Loucy (cell line): ENCODE data around the gene DYNLT4.

ENCODE experiments used
- H2AFZ ChIP-seq: fragments of 200-600 bp; sonication (generic); 2 replicates; pipeline ENCODE4 v1.6.0; 2016; ENCODE audit warnings: antibody characterized with exemption, mild to moderate bottlenecking, low read length, moderate library complexity
- H3F3A ChIP-seq: fragments of 200-600 bp; 2 replicates; pipeline ENCODE4 v1.6.0; 2016; ENCODE audit warnings: antibody characterized with exemption, low read depth, mild to moderate bottlenecking
- H3K27me3 ChIP-seq: fragments of 200-600 bp; sonication (generic); 2 replicates; pipeline ENCODE4 v1.6.1; 2014; ENCODE audit warnings: low read length, mild to moderate bottlenecking; ENCODE audit not compliant: insufficient read depth, poor library complexity, severe bottlenecking
- H3K36me3 ChIP-seq: fragments of 200-600 bp; sonication (generic); 2 replicates; pipeline ENCODE4 v1.6.1; 2016; ENCODE audit warnings: low read length; ENCODE audit not compliant: insufficient read depth
- H3K4me1 ChIP-seq: fragments of 200-600 bp; sonication (generic); 2 replicates; pipeline ENCODE4 v1.5.1; 2014; ENCODE audit warnings: low read length, mild to moderate bottlenecking; ENCODE audit not compliant: insufficient read depth, poor library complexity, severe bottlenecking
- H3K4me2 ChIP-seq: fragments of 200-600 bp; sonication (generic); 2 replicates; pipeline ENCODE4 v1.6.0; 2014; ENCODE audit warnings: antibody characterized with exemption, low read length, low read depth, mild to moderate bottlenecking; ENCODE audit not compliant: poor library complexity, severe bottlenecking
- H3K4me3 ChIP-seq: fragments of 200-600 bp; sonication (generic); 2 replicates; pipeline ENCODE4 v1.5.1; 2014; ENCODE audit warnings: low read length, mild to moderate bottlenecking, mixed read lengths; ENCODE audit not compliant: poor library complexity, severe bottlenecking
- H3K79me2 ChIP-seq: fragments of 200-600 bp; sonication (generic); 2 replicates; pipeline ENCODE4 v1.6.1; 2014; ENCODE audit warnings: low read length; ENCODE audit not compliant: insufficient read depth
- H3K9ac ChIP-seq: fragments of 200-600 bp; sonication (generic); 2 replicates; pipeline ENCODE4 v1.6.0; 2014; ENCODE audit warnings: mild to moderate bottlenecking, low read depth, low read length, moderate library complexity; ENCODE audit not compliant: poor library complexity, severe bottlenecking
- H3K9me2 ChIP-seq: fragments of 200-600 bp; sonication (generic); replicated peaks from 2 replicates; pipeline ENCODE4 v1.6.1; 2016; ENCODE audit warnings: low read depth, low read length, mixed read lengths
- H3K9me3 ChIP-seq: fragments of 200-600 bp; sonication (generic); 2 replicates; pipeline ENCODE4 v1.6.1; 2014; ENCODE audit warnings: mild to moderate bottlenecking, antibody characterized with exemption, low read length, low read depth; ENCODE audit not compliant: insufficient read depth
- H4K20me1 ChIP-seq: fragments of 200-600 bp; sonication (generic); 2 replicates; pipeline ENCODE4 v1.6.0; 2014; ENCODE audit warnings: antibody characterized with exemption, low read length, mild to moderate bottlenecking; ENCODE audit not compliant: insufficient read depth, poor library complexity, severe bottlenecking
- CTCF ChIP-seq: fragments of 200-600 bp; sonication (generic); conservative IDR thresholded peaks from 2 replicates; pipeline ENCODE4 v1.5.1; 2014; ENCODE audit warnings: mild to moderate bottlenecking, antibody characterized with exemption, low read length
- EZH2phosphoT487 ChIP-seq: fragments of 200-600 bp; IDR thresholded peaks from 2 replicates; pipeline ENCODE4 v1.6.1; 2018; ENCODE audit warnings: antibody characterized with exemption, mild to moderate bottlenecking, moderate library complexity, borderline replicate concordance

The DYNLT4 gene

GRCh38 chr1:44783697-44784093 is 23.5 kb downstream of the DYNLT4 start:
- H3K9ac ChIP-seq, result no peak overlapping the region
- H3K4me3 ChIP-seq, result no peak overlapping the region
- no peaks in the 10 kb centered on the region for H3F3A ChIP-seq

GRCh38 chr1:44780583-44781121 is 26.5 kb downstream of the DYNLT4 start:
- H3K4me1 ChIP-seq, result peaks cover 22% of the 10 kb centered on the region
- H3K9me3 ChIP-seq, result no peaks in the 10 kb centered on the region
- H3K4me3 ChIP-seq, result no peak overlapping the region
- no peak overlapping the region for H3K4me2 ChIP-seq
- no peak overlapping the region for H3K9ac ChIP-seq
- no peaks in the 10 kb centered on the region for H3K9me2 ChIP-seq
- peaks cover 7% of the 10 kb centered on the region for H3K27me3 ChIP-seq
- H4K20me1 ChIP-seq, result peaks cover 48% of the 10 kb centered on the region
- H3F3A ChIP-seq, result no peaks in the 10 kb centered on the region
- no peak overlapping the region for H2AFZ ChIP-seq
- H3K79me2 ChIP-seq, result peaks cover 51% of the 10 kb centered on the region
- peaks cover 50% of the 10 kb centered on the region for H3K36me3 ChIP-seq
- no peak for TF ChIP-seq CTCF
- no peak for TF ChIP-seq EZH2phosphoT487

More at GRCh38 chr1:44783697-44784093, 23.5 kb downstream of the DYNLT4 start:
- peaks cover 18% of the 10 kb centered on the region for H4K20me1 ChIP-seq
- peaks cover 26% of the 10 kb centered on the region for H3K36me3 ChIP-seq
- peaks cover 2% of the 10 kb centered on the region for H3K4me1 ChIP-seq
- H3K9me3 ChIP-seq, result no peaks in the 10 kb centered on the region
- H3K27me3 ChIP-seq, result no peaks in the 10 kb centered on the region
- no peaks in the 10 kb centered on the region for H3K9me2 ChIP-seq
- TF ChIP-seq CTCF (no peak), EZH2phosphoT487 (no peak)
- no peak overlapping the region for H3K4me2 ChIP-seq
- no peak overlapping the region for H2AFZ ChIP-seq
- peaks cover 20% of the 10 kb centered on the region for H3K79me2 ChIP-seq

- H3K9me2 ChIP-seq, result no peaks in the 10 kb centered on the region
- peak overlapping the region; percentile 98 for H3K4me3 ChIP-seq
- peak overlapping the region; percentile 98 for H3K4me2 ChIP-seq
- H4K20me1 ChIP-seq, result peaks cover 48% of the 10 kb centered on the region
- H3K9me3 ChIP-seq, result no peaks in the 10 kb centered on the region
- no peak overlapping the region for H2AFZ ChIP-seq
- TF ChIP-seq EZH2phosphoT487 (no peak), CTCF (no peak)
- no peaks in the 10 kb centered on the region for H3F3A ChIP-seq
- H3K9ac ChIP-seq, result peak overlapping the region; percentile 98
- peaks cover 14% of the 10 kb centered on the region for H3K27me3 ChIP-seq
- H3K79me2 ChIP-seq, result peaks cover 65% of the 10 kb centered on the region
- H3K4me1 ChIP-seq, result peaks cover 22% of the 10 kb centered on the region
- H3K36me3 ChIP-seq, result peaks cover 50% of the 10 kb centered on the region
These were observed 28.2 kb downstream of the DYNLT4 start for GRCh38 chr1:44778705-44779576.
